NCI-H146 treated with DMSO at 0.1 percent for 48 hours (cell line): ENCODE data around the gene TDRD7.
A peak's percentile ranks its signal among the peaks of the same experiment; 100 is the strongest.

ENCODE experiments used
- DNase-seq: peaks from one replicate; lab custom pipeline; 2025; ENCODE audit not compliant: unreplicated experiment; lab: John Stamatoyannopoulos, UW

Gene TDRD7

GRCh38 chr9:97521576-97522333, 109.9 kb downstream of the TDRD7 start:
- no peak for DNase-seq

GRCh38 chr9:97524424-97524823, 112.5 kb downstream of the TDRD7 start:
- no peak for DNase-seq

GRCh38 chr9:97525451-97525850, 113.6 kb downstream of the TDRD7 start:
- DNase-seq: no peak

GRCh38 chr9:97526895-97527575, 115.1 kb downstream of the TDRD7 start:
- DNase-seq: no peak

GRCh38 chr9:97527626-97528528, 116.0 kb downstream of the TDRD7 start:
- no peak for DNase-seq

- no peak for DNase-seq
These were observed 116.8 kb downstream of the TDRD7 start for GRCh38 chr9:97528529-97529230.

GRCh38 chr9:97529363-97530076, 117.6 kb downstream of the TDRD7 start:
- no peak for DNase-seq

GRCh38 chr9:97531888-97532376, 120.0 kb downstream of the TDRD7 start:
- no peak for DNase-seq

GRCh38 chr9:97534185-97534584, 122.3 kb downstream of the TDRD7 start:
- DNase-seq: no peak

GRCh38 chr9:97534961-97535594, 123.2 kb downstream of the TDRD7 start:
- DNase-seq: no peak

- no peak for DNase-seq
These were observed 123.9 kb downstream of the TDRD7 start for GRCh38 chr9:97535771-97536170.

- no peak for DNase-seq
These were observed 124.6 kb downstream of the TDRD7 start for GRCh38 chr9:97536480-97536879.

GRCh38 chr9:97543561-97543960, 131.7 kb downstream of the TDRD7 start:
- DNase-seq: peak; percentile 70

GRCh38 chr9:97545486-97545885, 133.6 kb downstream of the TDRD7 start:
- no peak for DNase-seq
